Measurements from ENCODE around the gene SYT14.
"Not testable (repeated sequence)": the region's sequence is repeated elsewhere in the genome, so short reads cannot be mapped to it uniquely, and the experiment has no call there.

SYT14 gene

GRCh38 chr1:209937996-209938959, at the start of gene SYT14:
Gene SYT14 (plus strand): TSS chr1:209938217. CDS start chr1:209938265, 48 bp downstream.
- peak; percentile 38 for DNase-seq

DNA sequence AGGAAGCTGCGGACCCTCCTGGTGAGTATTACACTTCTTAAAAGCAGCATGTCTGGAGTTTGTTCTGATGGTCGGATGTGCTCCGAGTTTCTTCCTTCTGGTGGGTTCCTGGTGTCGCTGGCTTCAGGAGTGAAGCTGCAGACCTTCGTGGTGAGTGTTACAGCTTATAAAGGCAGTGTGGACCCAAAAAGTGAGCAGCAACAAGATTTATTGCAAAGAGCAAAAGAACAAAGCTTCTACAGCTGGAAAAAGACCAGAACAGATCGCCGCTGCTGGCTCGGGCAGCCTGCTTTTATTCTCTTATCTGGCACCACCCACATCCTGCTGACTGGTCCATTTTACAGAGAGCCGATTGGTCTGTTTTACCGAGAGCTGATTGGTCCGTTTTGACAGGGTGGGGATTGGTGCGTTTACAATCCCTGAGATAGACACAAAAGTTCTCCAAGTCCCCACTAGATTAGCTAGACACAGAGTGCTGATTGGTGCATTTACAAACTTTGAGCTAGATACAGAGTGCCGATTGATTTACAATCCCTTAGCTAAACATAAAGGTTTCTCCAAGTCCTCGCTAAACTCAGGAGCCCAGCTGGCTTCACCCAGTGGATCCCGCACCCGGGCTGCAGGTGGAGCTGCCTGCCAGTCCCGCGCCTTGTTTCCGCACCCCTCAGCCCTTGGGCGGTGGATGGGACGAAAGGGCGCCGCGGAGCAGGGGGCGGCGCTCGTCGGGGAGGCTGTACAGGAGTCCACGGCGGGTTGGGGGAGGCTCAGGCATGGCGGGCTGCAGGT, 49.5 kb upstream of the SYT14 start:
- DNase-seq: not testable (repeated sequence)

DNA sequence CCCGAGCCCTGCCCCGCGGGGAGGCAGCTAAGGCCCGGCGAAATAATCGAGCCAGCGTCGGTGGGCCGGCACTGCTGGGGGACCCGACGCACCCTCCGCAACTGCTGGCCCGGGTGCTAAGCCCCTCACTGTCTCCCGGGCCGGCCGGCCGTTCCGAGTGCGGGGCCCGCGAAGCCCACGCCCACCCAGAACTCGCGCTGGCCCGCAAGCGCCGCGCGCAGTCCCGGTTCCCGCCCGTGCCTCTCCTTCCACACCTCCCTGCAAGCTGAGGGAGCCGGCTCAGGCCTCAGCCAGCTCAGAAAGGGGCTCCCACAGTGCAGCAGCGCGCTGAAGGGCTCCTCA, 49.0 kb upstream of the SYT14 start:
- DNase-seq: no peak

DNA sequence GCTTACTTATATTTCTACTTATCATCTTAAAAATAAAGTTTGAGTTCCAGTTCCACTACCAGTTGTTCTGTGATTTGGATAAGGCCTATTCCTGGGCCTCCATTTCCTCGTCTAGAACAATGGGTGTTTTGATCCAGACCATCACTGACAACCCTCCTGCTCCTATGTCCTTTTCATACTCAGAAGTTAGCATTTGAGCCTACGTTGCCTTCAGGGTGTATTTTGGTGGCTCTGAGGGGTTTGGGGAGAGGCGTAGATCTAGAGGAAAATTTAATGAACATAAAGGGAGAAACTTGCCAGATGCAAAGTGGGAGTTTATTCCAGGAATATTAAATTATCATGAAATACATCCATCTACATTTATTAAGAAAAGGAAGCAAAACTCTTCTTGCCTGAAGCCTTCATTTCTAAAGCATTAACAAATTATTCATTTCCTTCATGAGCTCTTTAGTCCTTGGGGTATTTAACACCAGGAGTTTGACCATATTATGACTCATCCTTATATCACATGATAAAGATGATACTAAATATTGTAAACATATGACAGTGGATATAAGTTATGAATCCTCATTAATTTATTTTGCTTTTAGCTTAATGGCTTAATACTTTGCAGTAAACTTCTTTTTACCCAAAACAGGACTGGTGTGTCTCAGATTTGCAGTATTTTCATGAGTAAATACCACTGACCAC, 47.2 kb upstream of the SYT14 start:
- no peak for DNase-seq

- no peak for DNase-seq
Observed at GRCh38 chr1:209893751-209894150, 44.3 kb upstream of the SYT14 start.

DNA sequence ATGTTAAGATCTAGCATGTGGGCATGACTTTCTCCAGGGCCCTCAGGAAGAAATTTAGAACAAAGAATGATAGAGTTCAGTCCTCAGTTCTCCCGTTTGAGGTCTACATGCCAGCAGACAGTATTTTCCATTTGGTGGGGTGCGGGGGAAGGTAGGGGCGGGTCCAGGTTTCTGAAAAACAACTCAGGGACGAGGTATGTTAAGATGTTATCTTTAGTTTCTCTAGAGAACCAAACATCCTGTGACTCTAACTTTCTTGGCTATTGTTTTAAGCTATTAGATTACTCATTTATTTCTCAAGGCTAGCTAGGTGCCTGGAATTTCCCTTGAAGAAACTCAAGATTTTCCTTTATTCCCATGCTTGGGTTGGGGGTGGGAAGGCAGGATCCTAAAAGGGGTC, 42.3 kb upstream of the SYT14 start:
- peak; percentile 93 for DNase-seq

DNA sequence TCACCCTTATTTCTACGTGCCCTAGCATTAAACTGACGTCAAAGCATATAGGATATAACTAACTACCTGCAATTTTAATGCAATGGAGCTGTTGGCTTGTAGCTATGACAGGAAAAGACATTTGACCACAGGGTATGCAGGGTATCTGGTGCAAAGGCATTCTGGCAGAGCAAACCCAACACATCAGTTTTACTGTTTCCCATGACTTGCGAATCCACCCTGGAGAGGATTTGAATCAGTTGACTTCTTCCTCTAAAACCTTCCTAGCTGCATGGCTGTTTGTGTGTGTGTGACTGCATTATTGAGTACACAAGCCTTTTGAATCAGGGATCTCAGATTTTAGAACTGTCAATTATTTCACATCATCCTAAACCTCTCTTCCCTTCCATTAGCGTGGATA, 41.7 kb upstream of the SYT14 start:
- no peak for DNase-seq

DNA sequence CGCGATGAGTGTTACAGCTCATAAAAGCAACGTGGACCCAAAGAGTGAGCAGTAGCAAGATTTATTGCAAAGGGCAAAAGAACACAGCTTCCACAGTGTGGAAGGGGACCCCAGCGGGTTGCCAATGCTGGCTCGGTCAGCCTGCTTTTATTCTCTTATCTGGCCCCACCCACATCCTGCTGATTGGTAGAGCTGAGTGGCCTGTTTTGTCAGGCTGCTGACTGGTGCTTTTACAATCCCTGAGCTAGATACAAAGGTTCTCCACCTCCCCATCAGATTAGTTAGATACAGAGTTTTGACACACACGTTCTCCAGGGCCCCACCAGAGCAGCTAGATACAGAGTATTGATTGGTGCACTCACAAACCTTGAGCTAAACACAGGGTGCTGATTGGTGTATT, 39.7 kb upstream of the SYT14 start:
- not testable (repeated sequence) for DNase-seq

DNA sequence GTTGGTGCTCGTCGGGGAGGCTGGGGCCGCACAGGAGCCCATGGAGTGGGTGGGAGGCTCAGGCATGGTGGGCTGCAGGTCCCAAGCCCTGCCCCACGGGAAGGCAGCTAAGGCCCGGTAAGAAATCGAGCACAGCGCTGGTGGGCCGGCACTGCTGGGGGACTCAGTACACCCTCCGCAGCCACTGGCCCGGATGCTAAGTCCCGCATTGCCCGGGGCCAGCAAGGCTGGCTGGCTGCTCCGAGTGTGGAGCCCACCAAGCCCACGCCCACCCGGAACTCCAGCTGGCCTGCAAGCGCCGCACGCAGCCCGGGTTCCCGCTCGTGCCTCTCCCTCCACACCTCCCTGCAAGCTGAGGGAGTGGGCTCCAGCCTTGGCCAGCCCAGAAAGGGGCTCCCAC, 39.2 kb upstream of the SYT14 start:
- not testable (repeated sequence) for DNase-seq

DNA sequence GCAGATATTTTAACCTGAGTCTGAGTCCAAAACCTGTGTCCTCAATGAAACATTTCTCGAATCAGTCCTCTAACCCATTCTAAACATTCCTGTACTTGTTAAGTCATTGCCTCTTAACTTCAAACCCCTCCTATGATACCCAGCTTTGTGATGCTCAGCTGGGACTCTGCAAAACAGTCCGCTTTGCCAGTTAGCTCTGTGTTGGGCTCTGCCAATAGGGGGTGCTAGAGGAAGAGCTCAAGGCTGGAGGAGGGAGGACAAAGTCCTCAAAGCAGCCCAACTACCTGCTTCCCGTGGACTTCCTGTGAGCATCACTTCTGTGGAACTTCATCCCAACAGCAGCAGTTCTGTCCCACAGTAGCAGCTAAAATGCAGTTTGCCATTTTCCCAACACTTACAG, 38.1 kb upstream of the SYT14 start:
- DNase-seq: no peak

GRCh38 chr1:209900734-209901133, 37.3 kb upstream of the SYT14 start:
- peak; percentile 48 for DNase-seq

GRCh38 chr1:209901211-209901610, 36.8 kb upstream of the SYT14 start:
- DNase-seq: no peak

DNA sequence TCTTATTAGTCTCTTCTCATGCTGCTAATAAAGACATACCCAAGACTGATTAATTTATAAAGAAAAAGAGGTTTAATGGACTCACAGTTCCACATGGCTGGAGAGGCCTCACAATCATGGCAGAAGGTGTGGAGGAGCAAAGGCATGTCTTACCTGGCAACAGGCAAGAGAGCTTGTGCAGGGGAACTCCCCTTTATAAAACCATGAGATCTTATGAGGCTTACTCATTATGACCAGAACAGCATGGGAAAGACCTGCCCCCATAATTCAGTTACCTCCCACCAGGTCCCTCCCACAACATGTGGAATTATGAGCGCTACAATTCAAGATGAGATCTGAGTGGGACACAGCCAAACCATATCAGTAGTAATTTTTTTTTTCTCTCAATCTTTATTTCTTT, 33.2 kb upstream of the SYT14 start:
- not testable (repeated sequence) for DNase-seq

DNA sequence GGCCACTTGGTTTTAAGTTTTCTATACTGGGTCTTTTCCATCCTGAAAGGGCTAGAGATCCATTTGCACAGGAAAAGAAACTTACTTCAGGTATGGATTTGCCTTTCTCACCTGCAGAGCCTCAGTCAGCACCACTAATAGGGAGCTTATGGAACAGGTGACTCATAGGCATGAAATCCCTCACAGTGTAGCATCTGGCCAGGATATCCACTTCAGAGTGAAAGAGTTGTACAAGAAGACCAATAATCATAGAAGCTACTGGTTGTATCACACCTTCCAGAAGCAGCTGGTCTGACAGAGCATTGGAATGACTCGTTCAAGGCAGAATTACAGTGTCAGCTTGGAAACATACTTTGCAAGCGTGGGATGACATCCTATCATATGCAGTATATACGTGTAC, 26.3 kb upstream of the SYT14 start:
- no peak for DNase-seq

- DNase-seq: peak; percentile 8
Observed at GRCh38 chr1:209912306-209912705, 25.7 kb upstream of the SYT14 start.

DNA sequence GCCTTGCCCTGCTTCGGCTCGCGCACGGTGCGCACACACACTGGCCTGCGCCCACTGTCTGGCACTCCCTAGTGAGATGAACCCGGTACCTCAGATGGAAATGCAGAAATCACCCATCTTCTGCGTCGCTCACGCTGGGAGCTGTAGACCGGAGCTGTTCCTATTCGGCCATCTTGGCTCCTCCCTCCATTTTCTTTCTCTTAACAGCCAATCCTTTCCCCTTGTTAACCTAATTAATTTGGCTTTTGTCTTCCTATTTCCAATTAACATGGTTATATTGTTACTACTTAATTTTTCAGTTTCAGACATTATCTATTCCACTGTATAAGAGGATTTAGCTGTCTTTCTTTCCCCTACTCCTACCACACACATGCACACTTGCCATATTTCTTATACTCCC, 18.4 kb upstream of the SYT14 start:
- DNase-seq: not testable (repeated sequence)

DNA sequence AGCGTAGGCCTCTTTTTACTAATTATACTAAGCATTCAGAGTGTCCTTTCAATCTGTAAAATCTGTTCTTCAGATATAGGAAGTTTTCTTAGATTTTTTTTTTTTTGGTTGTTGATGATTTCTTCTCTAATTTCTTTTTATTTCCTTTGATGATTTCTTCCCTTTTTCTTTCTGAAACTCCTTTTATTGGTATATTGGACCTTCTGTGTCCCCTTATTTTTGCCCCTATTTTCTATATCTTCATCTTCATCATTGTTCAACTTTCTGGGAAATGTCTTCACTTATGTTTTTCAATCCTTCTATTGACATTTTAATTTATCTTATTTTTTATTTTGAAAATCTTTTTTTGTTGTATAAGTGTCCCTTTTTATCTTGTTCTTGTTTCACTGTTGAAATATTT, 17.2 kb upstream of the SYT14 start:
- no peak for DNase-seq

GRCh38 chr1:209924390-209924789, 13.6 kb upstream of the SYT14 start:
- DNase-seq: no peak

GRCh38 chr1:209926045-209926444, 12.0 kb upstream of the SYT14 start:
- DNase-seq: peak; percentile 46

GRCh38 chr1:209927466-209927865, 10.6 kb upstream of the SYT14 start:
- DNase-seq: no peak

- no peak for DNase-seq
Observed at GRCh38 chr1:209929751-209930150, 8.3 kb upstream of the SYT14 start.

DNA sequence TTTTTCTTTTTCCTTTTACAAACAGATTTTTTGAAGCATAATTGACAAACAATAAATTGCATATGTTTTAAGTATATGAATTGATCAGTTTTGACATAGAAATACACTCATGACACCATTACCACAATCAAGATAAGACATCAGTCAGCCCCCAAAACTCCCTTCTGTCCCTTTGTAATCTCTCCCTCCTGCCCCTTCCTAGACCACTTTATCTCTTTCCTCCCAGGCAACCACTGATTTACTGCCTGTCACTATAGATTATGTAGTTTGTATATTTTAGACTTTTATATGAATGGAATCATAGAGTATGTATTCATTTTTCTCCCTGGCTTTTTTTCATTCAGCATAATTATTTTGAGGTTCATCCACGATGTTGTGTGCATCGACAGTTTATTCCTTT, 6.9 kb upstream of the SYT14 start:
- DNase-seq: no peak

- no peak for DNase-seq
Observed at GRCh38 chr1:209936125-209936524, 1.9 kb upstream of the SYT14 start.
